ENCODE results near the gene IL17B. TPM values are rescaled to one million over a fixed set of nuclear protein-coding genes. Genes with fewer than 3 reads are reported as not detected.

Gene IL17B
- not detected for total RNA-seq

GRCh38 chr5:149379177-149379761, at the start of gene IL17B:
Gene IL17B, minus strand, starts transcription at chr5:149379292. Its CDS starts 67 bp downstream, at chr5:149379225.
- Mint-ChIP-seq H3K36me3 (ENCODE audit: low read depth) (no peaks in the 10 kb centered on the region), H3K9me3 (no peaks in the 10 kb centered on the region), H3K4me3 (no peak within 1 kb of the TSS), H3K27me3 (peaks cover 3% of the 10 kb centered on the region), H3K27ac (peak within 1 kb of the TSS; percentile 44), H3K4me1 (peaks cover 5% of the 10 kb centered on the region)
- no peak for ATAC-seq (replicated peaks)

- Mint-ChIP-seq H3K27me3 (peaks cover 4% of the 10 kb centered on the region), H3K27ac (no peak overlapping the region), H3K36me3 (ENCODE audit: low read depth) (no peaks in the 10 kb centered on the region), H3K9me3 (no peaks in the 10 kb centered on the region), H3K4me3 (no peak overlapping the region), H3K4me1 (peaks cover 4% of the 10 kb centered on the region)
- ATAC-seq (replicated peaks) = no peak
Measured at GRCh38 chr5:149428032-149428431, 48.9 kb upstream of the IL17B start.

GRCh38 chr5:149427374-149427773, 48.3 kb upstream of the IL17B start:
- Mint-ChIP-seq H3K4me1 (peaks cover 4% of the 10 kb centered on the region), H3K27me3 (peaks cover 4% of the 10 kb centered on the region), H3K27ac (no peak overlapping the region), H3K36me3 (ENCODE audit: low read depth) (no peaks in the 10 kb centered on the region), H3K9me3 (no peaks in the 10 kb centered on the region), H3K4me3 (no peak overlapping the region)
- no peak for ATAC-seq (replicated peaks)

GRCh38 chr5:149426931-149427330, 47.8 kb upstream of the IL17B start:
- no peak for ATAC-seq (replicated peaks)

GRCh38 chr5:149425729-149426128, 46.6 kb upstream of the IL17B start:
- Mint-ChIP-seq H3K27ac (no peak overlapping the region), H3K36me3 (ENCODE audit: low read depth) (no peaks in the 10 kb centered on the region), H3K27me3 (peaks cover 4% of the 10 kb centered on the region), H3K9me3 (no peaks in the 10 kb centered on the region), H3K4me1 (no peaks in the 10 kb centered on the region), H3K4me3 (no peak overlapping the region)
- no peak for ATAC-seq (replicated peaks)

More at GRCh38 chr5:149426931-149427330, 47.8 kb upstream of the IL17B start:
- no peak overlapping the region for H3K4me3 Mint-ChIP-seq
- peaks cover 4% of the 10 kb centered on the region for H3K27me3 Mint-ChIP-seq
- H3K36me3 Mint-ChIP-seq (ENCODE audit: low read depth) = no peaks in the 10 kb centered on the region
- no peaks in the 10 kb centered on the region for H3K9me3 Mint-ChIP-seq
- H3K4me1 Mint-ChIP-seq = peaks cover 4% of the 10 kb centered on the region
- H3K27ac Mint-ChIP-seq = no peak overlapping the region

GRCh38 chr5:149424371-149425315, 45.6 kb upstream of the IL17B start:
- no peak overlapping the region for H3K4me3 Mint-ChIP-seq
- H3K9me3 Mint-ChIP-seq = no peaks in the 10 kb centered on the region
- no peaks in the 10 kb centered on the region for H3K36me3 Mint-ChIP-seq (ENCODE audit: low read depth)
- no peak for ATAC-seq (replicated peaks)
- H3K27me3 Mint-ChIP-seq = peaks cover 4% of the 10 kb centered on the region
- no peak overlapping the region for H3K27ac Mint-ChIP-seq
- H3K4me1 Mint-ChIP-seq = no peaks in the 10 kb centered on the region

- Mint-ChIP-seq H3K9me3 (no peaks in the 10 kb centered on the region), H3K4me3 (no peak overlapping the region), H3K36me3 (ENCODE audit: low read depth) (no peaks in the 10 kb centered on the region), H3K4me1 (no peaks in the 10 kb centered on the region), H3K27me3 (peaks cover 7% of the 10 kb centered on the region), H3K27ac (no peak overlapping the region)
- ATAC-seq (replicated peaks) = no peak
Measured at GRCh38 chr5:149423794-149424268, 44.7 kb upstream of the IL17B start.

GRCh38 chr5:149423049-149423793, 44.1 kb upstream of the IL17B start:
- Mint-ChIP-seq H3K27me3 (peaks cover 9% of the 10 kb centered on the region), H3K27ac (no peak overlapping the region), H3K4me1 (no peaks in the 10 kb centered on the region), H3K9me3 (no peaks in the 10 kb centered on the region), H3K4me3 (no peak overlapping the region), H3K36me3 (ENCODE audit: low read depth) (no peaks in the 10 kb centered on the region)
- no peak for ATAC-seq (replicated peaks)

- H3K4me1 Mint-ChIP-seq = no peaks in the 10 kb centered on the region
- H3K36me3 Mint-ChIP-seq (ENCODE audit: low read depth) = no peaks in the 10 kb centered on the region
- peaks cover 9% of the 10 kb centered on the region for H3K27me3 Mint-ChIP-seq
- H3K27ac Mint-ChIP-seq = no peak overlapping the region
- ATAC-seq (replicated peaks) = no peak
- no peaks in the 10 kb centered on the region for H3K9me3 Mint-ChIP-seq
- no peak overlapping the region for H3K4me3 Mint-ChIP-seq
Measured at GRCh38 chr5:149422366-149423048, 43.4 kb upstream of the IL17B start.

- H3K36me3 Mint-ChIP-seq (ENCODE audit: low read depth) = no peaks in the 10 kb centered on the region
- H3K27ac Mint-ChIP-seq = no peak overlapping the region
- H3K4me1 Mint-ChIP-seq = no peaks in the 10 kb centered on the region
- no peak overlapping the region for H3K4me3 Mint-ChIP-seq
- ATAC-seq (replicated peaks) = peak; percentile 31
- H3K9me3 Mint-ChIP-seq = no peaks in the 10 kb centered on the region
- H3K27me3 Mint-ChIP-seq = peaks cover 9% of the 10 kb centered on the region
Measured at GRCh38 chr5:149421834-149422233, 42.7 kb upstream of the IL17B start.

GRCh38 chr5:149421372-149421685, 42.2 kb upstream of the IL17B start:
- no peaks in the 10 kb centered on the region for H3K36me3 Mint-ChIP-seq (ENCODE audit: low read depth)
- H3K9me3 Mint-ChIP-seq = no peaks in the 10 kb centered on the region
- no peaks in the 10 kb centered on the region for H3K4me1 Mint-ChIP-seq
- ATAC-seq (replicated peaks) = no peak
- H3K4me3 Mint-ChIP-seq = no peak overlapping the region
- H3K27me3 Mint-ChIP-seq = peaks cover 9% of the 10 kb centered on the region
- H3K27ac Mint-ChIP-seq = no peak overlapping the region

- no peak overlapping the region for H3K4me3 Mint-ChIP-seq
- no peak for ATAC-seq (replicated peaks)
- H3K4me1 Mint-ChIP-seq = no peaks in the 10 kb centered on the region
- H3K27ac Mint-ChIP-seq = no peak overlapping the region
- H3K9me3 Mint-ChIP-seq = no peaks in the 10 kb centered on the region
- H3K36me3 Mint-ChIP-seq (ENCODE audit: low read depth) = no peaks in the 10 kb centered on the region
- peaks cover 9% of the 10 kb centered on the region for H3K27me3 Mint-ChIP-seq
Measured at GRCh38 chr5:149420545-149421371, 41.7 kb upstream of the IL17B start.

GRCh38 chr5:149419859-149420544, 40.9 kb upstream of the IL17B start:
- Mint-ChIP-seq H3K9me3 (no peaks in the 10 kb centered on the region), H3K36me3 (ENCODE audit: low read depth) (no peaks in the 10 kb centered on the region), H3K27me3 (peaks cover 9% of the 10 kb centered on the region), H3K4me3 (no peak overlapping the region), H3K27ac (no peak overlapping the region), H3K4me1 (no peaks in the 10 kb centered on the region)
- ATAC-seq (replicated peaks) = no peak
